ENCODE measurements around the gene RAB22A. TPM values are rescaled to one million over a fixed set of nuclear protein-coding genes. Genes with fewer than 3 reads are reported as not detected.

RAB22A gene
- total and polyA plus RNA-seq, 9 of the 15 experiments (the other 6 are each of a cell fraction or from before 2014, with no cell fraction given), result 1.1 to 8.0 (median 6.7) TPM

DNA sequence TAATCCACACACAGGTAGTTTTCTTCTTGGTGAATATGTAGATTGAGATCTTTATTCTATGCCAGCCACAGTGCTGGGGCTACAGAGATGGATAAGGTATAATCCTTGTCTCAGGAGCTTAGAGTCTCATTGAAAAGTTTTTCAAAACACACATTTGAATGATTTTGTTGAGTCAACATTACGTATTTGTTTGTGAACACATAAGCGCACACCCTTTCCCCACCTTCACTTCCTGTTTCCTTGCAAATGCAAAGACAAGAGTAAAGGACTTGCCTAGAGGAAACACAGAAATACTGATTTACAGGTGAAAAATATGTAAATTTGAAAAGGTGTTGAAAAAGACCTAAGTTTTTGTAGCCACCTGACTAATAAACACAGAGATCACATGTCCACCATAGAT lies 107.3 kb downstream of the RAB22A start (continued):
- TF ChIP-seq, protein P1, sequence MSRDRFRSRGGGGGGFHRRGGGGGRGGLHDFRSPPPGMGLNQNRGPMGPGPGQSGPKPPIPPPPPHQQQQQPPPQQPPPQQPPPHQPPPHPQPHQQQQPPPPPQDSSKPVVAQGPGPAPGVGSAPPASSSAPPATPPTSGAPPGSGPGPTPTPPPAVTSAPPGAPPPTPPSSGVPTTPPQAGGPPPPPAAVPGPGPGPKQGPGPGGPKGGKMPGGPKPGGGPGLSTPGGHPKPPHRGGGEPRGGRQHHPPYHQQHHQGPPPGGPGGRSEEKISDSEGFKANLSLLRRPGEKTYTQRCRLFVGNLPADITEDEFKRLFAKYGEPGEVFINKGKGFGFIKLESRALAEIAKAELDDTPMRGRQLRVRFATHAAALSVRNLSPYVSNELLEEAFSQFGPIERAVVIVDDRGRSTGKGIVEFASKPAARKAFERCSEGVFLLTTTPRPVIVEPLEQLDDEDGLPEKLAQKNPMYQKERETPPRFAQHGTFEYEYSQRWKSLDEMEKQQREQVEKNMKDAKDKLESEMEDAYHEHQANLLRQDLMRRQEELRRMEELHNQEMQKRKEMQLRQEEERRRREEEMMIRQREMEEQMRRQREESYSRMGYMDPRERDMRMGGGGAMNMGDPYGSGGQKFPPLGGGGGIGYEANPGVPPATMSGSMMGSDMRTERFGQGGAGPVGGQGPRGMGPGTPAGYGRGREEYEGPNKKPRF (IDR thresholded peaks at IDR 0.05; ENCODE audit: low read depth, low read length), result no peak
- TF ChIP-seq ZNF316 (IDR thresholded peaks at IDR 0.05) (peak; percentile 53; the same call in 1 of the 2 replicates), POU5F1 (IDR thresholded peaks at IDR 0.05; ENCODE audit: borderline replicate concordance, low read depth, low read length, partially characterized antibody) (no peak)

Other genes with a start within 250 kb of the RAB22A start
- gene ANKRD60, start 81.1 kb upstream of the RAB22A start, total RNA-seq (2014; rRNA removed), result not detected in 2 replicates
- gene ANKRD60, start 81.1 kb upstream of the RAB22A start, total RNA-seq (2014; rRNA removed; fragmentation: Illumina TruSeq; extraction: Trizol), result not detected in 2 replicates
- gene ANKRD60, start 81.1 kb upstream of the RAB22A start, total RNA-seq (2015; rRNA removed; fragmentation: Illumina TruSeq; extraction: Trizol), result not detected in 2 replicates
- not detected in 2 replicates for gene ANKRD60, start 81.1 kb upstream of the RAB22A start, total RNA-seq (2021)
- not detected in 2 replicates for gene ANKRD60, start 81.1 kb upstream of the RAB22A start, polyA plus RNA-seq (2011; rRNA removed)
- not detected in 2 replicates for gene ANKRD60, start 81.1 kb upstream of the RAB22A start, polyA plus RNA-seq (2014; fragmentation: Illumina TruSeq; extraction: Trizol)
- gene ANKRD60, start 81.1 kb upstream of the RAB22A start, polyA plus RNA-seq (2014; fragmentation: Nextera tagmentation; extraction: Ambion mirVana), result not detected
- gene ANKRD60, start 81.1 kb upstream of the RAB22A start, polyA plus RNA-seq (2014; rRNA removed), result not detected in 2 replicates
- gene VAPB, start 79.5 kb downstream of the RAB22A start, total RNA-seq (2014; rRNA removed), result 9.4 and 10.5 TPM in 2 replicates
- 27.9 and 29.5 TPM in 2 replicates for gene VAPB, start 79.5 kb downstream of the RAB22A start, total RNA-seq (2014; rRNA removed; fragmentation: Illumina TruSeq; extraction: Trizol)
- 22.7 and 25.7 TPM in 2 replicates for gene VAPB, start 79.5 kb downstream of the RAB22A start, total RNA-seq (2015; rRNA removed; fragmentation: Illumina TruSeq; extraction: Trizol)
- gene VAPB, start 79.5 kb downstream of the RAB22A start, total RNA-seq (2021), result 50.7 and 50.8 TPM in 2 replicates
- 22.6 and 40.3 TPM in 2 replicates for gene VAPB, start 79.5 kb downstream of the RAB22A start, polyA plus RNA-seq (2011; rRNA removed)
- 51.0 and 51.2 TPM in 2 replicates for gene VAPB, start 79.5 kb downstream of the RAB22A start, polyA plus RNA-seq (2014; fragmentation: Illumina TruSeq; extraction: Trizol)
- 1 to 10 TPM; 3.4 to 8.4 TPM for gene VAPB, start 79.5 kb downstream of the RAB22A start, polyA plus RNA-seq (2014; fragmentation: Nextera tagmentation; extraction: Ambion mirVana)
- gene VAPB, start 79.5 kb downstream of the RAB22A start, polyA plus RNA-seq (2014; rRNA removed), result 32.7 and 34.3 TPM in 2 replicates
- not detected in 2 replicates for gene APCDD1L, start 205.7 kb downstream of the RAB22A start, total RNA-seq (2014; rRNA removed)
- not detected in 2 replicates for gene APCDD1L, start 205.7 kb downstream of the RAB22A start, total RNA-seq (2014; rRNA removed; fragmentation: Illumina TruSeq; extraction: Trizol)
- not detected in 2 replicates for gene APCDD1L, start 205.7 kb downstream of the RAB22A start, total RNA-seq (2015; rRNA removed; fragmentation: Illumina TruSeq; extraction: Trizol)
- not detected in 2 replicates for gene APCDD1L, start 205.7 kb downstream of the RAB22A start, total RNA-seq (2021)
- gene APCDD1L, start 205.7 kb downstream of the RAB22A start, polyA plus RNA-seq (2011; rRNA removed), result not detected in 2 replicates
- not detected in 2 replicates for gene APCDD1L, start 205.7 kb downstream of the RAB22A start, polyA plus RNA-seq (2014; fragmentation: Illumina TruSeq; extraction: Trizol)
- not detected for gene APCDD1L, start 205.7 kb downstream of the RAB22A start, polyA plus RNA-seq (2014; fragmentation: Nextera tagmentation; extraction: Ambion mirVana)
- gene APCDD1L, start 205.7 kb downstream of the RAB22A start, polyA plus RNA-seq (2014; rRNA removed), result not detected in 2 replicates